NOMO-1 treated with dmso at 0.1 percent for 144 hours (cell line): ENCODE measurements around the gene ARHGEF38.

Experiments used
- DNase-seq: peaks from one replicate; lab custom pipeline; 2025; ENCODE audit not compliant: unreplicated experiment; lab: John Stamatoyannopoulos, UW

The ARHGEF38 gene

GRCh38 chr4:105551965-105552746 lies at the start of gene ARHGEF38:
Gene ARHGEF38 (plus strand): TSS chr4:105552620. CDS start chr4:105552766, 146 bp downstream.
- no peak for DNase-seq

GRCh38 chr4:105503484-105503883 lies 48.9 kb upstream of the ARHGEF38 start:
- no peak for DNase-seq

GRCh38 chr4:105504744-105505143 lies 47.7 kb upstream of the ARHGEF38 start:
- DNase-seq, result no peak

GRCh38 chr4:105509291-105509690 lies 43.1 kb upstream of the ARHGEF38 start:
- peak; percentile 50 for DNase-seq

GRCh38 chr4:105509714-105510113 lies 42.7 kb upstream of the ARHGEF38 start:
- DNase-seq, result no peak

GRCh38 chr4:105510245-105510644 lies 42.2 kb upstream of the ARHGEF38 start:
- DNase-seq, result no peak

GRCh38 chr4:105520819-105521790 lies 31.3 kb upstream of the ARHGEF38 start:
- DNase-seq, result no peak

- no peak for DNase-seq
Observed at GRCh38 chr4:105526656-105527055, 25.8 kb upstream of the ARHGEF38 start.

- no peak for DNase-seq
Observed at GRCh38 chr4:105527081-105527480, 25.3 kb upstream of the ARHGEF38 start.

- no peak for DNase-seq
Observed at GRCh38 chr4:105536601-105537000, 15.8 kb upstream of the ARHGEF38 start.

- DNase-seq, result no peak
Observed at GRCh38 chr4:105541420-105541819, 11.0 kb upstream of the ARHGEF38 start.

- DNase-seq, result no peak
Observed at GRCh38 chr4:105542039-105542438, 10.4 kb upstream of the ARHGEF38 start.

GRCh38 chr4:105543346-105543745 lies 9.1 kb upstream of the ARHGEF38 start:
- no peak for DNase-seq

- no peak for DNase-seq
Observed at GRCh38 chr4:105543881-105544280, 8.5 kb upstream of the ARHGEF38 start.

- DNase-seq, result no peak
Observed at GRCh38 chr4:105544520-105545286, 7.7 kb upstream of the ARHGEF38 start.

GRCh38 chr4:105546086-105546485 lies 6.3 kb upstream of the ARHGEF38 start:
- no peak for DNase-seq

- DNase-seq, result no peak
Observed at GRCh38 chr4:105547769-105548168, 4.7 kb upstream of the ARHGEF38 start.

GRCh38 chr4:105548483-105548882 lies 3.9 kb upstream of the ARHGEF38 start:
- no peak for DNase-seq

GRCh38 chr4:105550641-105551040 lies 1.8 kb upstream of the ARHGEF38 start:
- no peak for DNase-seq

GRCh38 chr4:105555409-105555808 lies 3.0 kb downstream of the ARHGEF38 start:
- DNase-seq, result no peak

- no peak for DNase-seq
Observed at GRCh38 chr4:105556206-105556605, 3.8 kb downstream of the ARHGEF38 start.
